CD4-positive, alpha-beta T cell treated with Interleukin-10 for 1 hour (primary cell): ENCODE data around the gene GADD45GIP1.
"Not testable (repeated sequence)": the region's sequence is repeated elsewhere in the genome, so short reads cannot be mapped to it uniquely, and the experiment has no call there.

Source experiments
- DNase-seq: peaks from one replicate; pipeline ENCODE4 v3.0.0-alpha.2; 2020

The GADD45GIP1 gene

GRCh38 chr19:12987781-12988180 lies 30.8 kb upstream of the GADD45GIP1 start:
- no peak for DNase-seq

- DNase-seq = no peak
Measured at GRCh38 chr19:12987190-12987589, 30.2 kb upstream of the GADD45GIP1 start.

GRCh38 chr19:12986726-12987125 lies 29.7 kb upstream of the GADD45GIP1 start:
- no peak for DNase-seq

GRCh38 chr19:12985049-12985776 lies 28.2 kb upstream of the GADD45GIP1 start:
- peak; percentile 30 for DNase-seq

- no peak for DNase-seq
Measured at GRCh38 chr19:12984683-12985048, 27.6 kb upstream of the GADD45GIP1 start.

GRCh38 chr19:12984143-12984627 lies 27.2 kb upstream of the GADD45GIP1 start:
- peak; percentile 29 for DNase-seq

GRCh38 chr19:12983542-12984142 lies 26.6 kb upstream of the GADD45GIP1 start:
- peak; percentile 88 for DNase-seq

- DNase-seq = no peak
Measured at GRCh38 chr19:12983091-12983490, 26.1 kb upstream of the GADD45GIP1 start.

- DNase-seq = no peak
Measured at GRCh38 chr19:12982648-12983047, 25.6 kb upstream of the GADD45GIP1 start.

GRCh38 chr19:12979974-12980373 lies 23.0 kb upstream of the GADD45GIP1 start:
- DNase-seq = no peak

GRCh38 chr19:12976109-12976508 lies 19.1 kb upstream of the GADD45GIP1 start:
- DNase-seq = not testable (repeated sequence)

GRCh38 chr19:12975221-12975741 lies 18.3 kb upstream of the GADD45GIP1 start:
- DNase-seq = no peak

GRCh38 chr19:12974301-12975220 lies 17.5 kb upstream of the GADD45GIP1 start:
- no peak for DNase-seq

- no peak for DNase-seq
Measured at GRCh38 chr19:12973236-12973635, 16.2 kb upstream of the GADD45GIP1 start.

- DNase-seq = no peak
Measured at GRCh38 chr19:12970070-12970820, 13.2 kb upstream of the GADD45GIP1 start.

GRCh38 chr19:12969292-12969988 lies 12.4 kb upstream of the GADD45GIP1 start, which contains the start of gene DAND5:
DAND5 (plus strand) TSS chr19:12969576; CDS start chr19:12969661, 85 bp downstream.
- no peak for DNase-seq

GRCh38 chr19:12967907-12968306 lies 10.9 kb upstream of the GADD45GIP1 start:
- no peak for DNase-seq

- no peak for DNase-seq
Measured at GRCh38 chr19:12965812-12966135, 8.8 kb upstream of the GADD45GIP1 start.

GRCh38 chr19:12965017-12965811 lies 8.2 kb upstream of the GADD45GIP1 start:
- peak; percentile 85 for DNase-seq

- DNase-seq = no peak
Measured at GRCh38 chr19:12959481-12959880, 2.5 kb upstream of the GADD45GIP1 start.

GRCh38 chr19:12957389-12957952 lies 448 bp upstream of the GADD45GIP1 start:
- DNase-seq = not testable (repeated sequence)
